HepG2 (cell line): ENCODE data around the gene ALDH3B2. TPM values are rescaled to one million over a fixed set of nuclear protein-coding genes. Genes with fewer than 3 reads are reported as not detected.

ENCODE experiments used
- BCL3 ChIP-seq: sonication (generic); formaldehyde crosslinking; IDR thresholded peaks from 2 replicates; pipeline ENCODE4 v1.5.1; 2020; ENCODE audit warnings: mild to moderate bottlenecking, missing genetic modification reagents, moderate library complexity
- CBX1 ChIP-seq: IDR thresholded peaks from one replicate; pipeline ENCODE4 v1.6.1; 2016; ENCODE audit warnings: antibody characterized with exemption, low read depth
- CERS6 ChIP-seq: sonication (generic); formaldehyde crosslinking; IDR thresholded peaks from 2 replicates; pipeline ENCODE4 v1.5.0; 2020; ENCODE audit warnings: missing genetic modification reagents
- REPIN1 ChIP-seq: sonication (generic); formaldehyde crosslinking; IDR thresholded peaks from 2 replicates; pipeline ENCODE4 v1.8.0; 2022; ENCODE audit warnings: missing genetic modification reagents, low read depth, mild to moderate bottlenecking, borderline replicate concordance
- SALL1 ChIP-seq: sonication (generic); formaldehyde crosslinking; IDR thresholded peaks from 2 replicates; pipeline ENCODE4 v1.8.0; 2022; ENCODE audit warnings: mild to moderate bottlenecking, missing genetic modification reagents
- THAP7 ChIP-seq: sonication (generic); formaldehyde crosslinking; IDR thresholded peaks from 2 replicates; pipeline ENCODE4 v1.8.1; 2023; ENCODE audit warnings: mild to moderate bottlenecking, missing genetic modification reagents
- ZBTB7A ChIP-seq: sonication (generic); formaldehyde crosslinking; IDR thresholded peaks from 2 replicates; pipeline ENCODE4 v1.8.0; 2022; ENCODE audit warnings: mild to moderate bottlenecking, missing genetic modification reagents
- ZMYM4 ChIP-seq: sonication (generic); formaldehyde crosslinking; IDR thresholded peaks from 2 replicates; pipeline ENCODE4 v1.8.1; 2023; ENCODE audit warnings: mild to moderate bottlenecking, missing genetic modification reagents
- ZNF142 ChIP-seq: sonication (generic); formaldehyde crosslinking; IDR thresholded peaks from 2 replicates; pipeline ENCODE4 v1.4.0; 2020; ENCODE audit warnings: missing genetic modification reagents
- ZNF281 ChIP-seq: sonication (generic); formaldehyde crosslinking; IDR thresholded peaks from 2 replicates; pipeline ENCODE4 v1.4.0; 2020; ENCODE audit warnings: missing genetic modification reagents, borderline replicate concordance
- ZNF672 ChIP-seq: sonication (generic); formaldehyde crosslinking; IDR thresholded peaks from 2 replicates; pipeline ENCODE4 v1.8.1; 2022; ENCODE audit warnings: missing genetic modification reagents
- ZNF788 ChIP-seq: sonication (generic); formaldehyde crosslinking; IDR thresholded peaks from 2 replicates; pipeline ENCODE4 v1.5.0; 2020; ENCODE audit warnings: mild to moderate bottlenecking, missing genetic modification reagents, borderline replicate concordance
- ZNF790 ChIP-seq: sonication (generic); formaldehyde crosslinking; IDR thresholded peaks from 2 replicates; pipeline ENCODE4 v1.8.0; 2022; ENCODE audit warnings: missing genetic modification reagents, mild to moderate bottlenecking, borderline replicate concordance
- ZUFSP ChIP-seq: sonication (generic); formaldehyde crosslinking; IDR thresholded peaks from 2 replicates; pipeline ENCODE4 v1.9.0; 2021; ENCODE audit warnings: missing genetic modification reagents, mild to moderate bottlenecking, borderline replicate concordance
- polyA plus RNA-seq, 8 experiments: library from polyadenylated mRNA; depleted of rRNA in 3 of 8; stranded (reverse) in 7 of 8; unstranded in 1 of 8; fragments of >200 nt; fragmentation: Illumina TruSeq in 4 of 8; extraction: Trizol in 4 of 8; gene quantifications; 2 replicates each; pipeline versions ENCODE4 v1.2.1 to v1.2.3, GENCODE V29; 2011 to 2016; ENCODE audit warnings: low read depth in 4 of 8, missing spikeins in 1 of 8, mixed read lengths in 1 of 8; ENCODE audit not compliant: insufficient read depth in 1 of 8
- total RNA-seq, 5 experiments: library from RNA; depleted of rRNA; stranded (reverse); fragments of >200 nt; fragmentation: Illumina TruSeq; extraction: Trizol; gene quantifications; 2 replicates each; pipeline ENCODE4 v1.2.3, GENCODE V29; 2016; ENCODE audit warnings: low read depth in 1 of 5

ALDH3B2 gene
- total and polyA plus RNA-seq, 2 of the 13 experiments (the other 11 are each of a cell fraction or from before 2014, with no cell fraction given), result not detected

GRCh38 chr11:67632175-67632981 is 42.0 kb downstream of the ALDH3B2 start (continued):
- TF ChIP-seq ZNF281 (CRISPR knock-in tag) (peak; percentile 95), CERS6 (CRISPR knock-in tag) (no peak), ZUFSP (CRISPR knock-in tag) (no peak), ZNF790 (CRISPR knock-in tag) (no peak), BCL3 (CRISPR knock-in tag) (no peak; the same call in none of the 2 replicates), ZNF788 (CRISPR knock-in tag) (peak; percentile 72; the same call in 1 of the 2 replicates), ZNF672 (no peak), THAP7 (CRISPR knock-in tag) (peak; percentile 68), ZMYM4 (no peak; the same call in 1 of the 2 replicates), REPIN1 (CRISPR knock-in tag) (peak; percentile 81; the same call in 1 of the 2 replicates), CBX1 (peak; percentile 25), ZBTB7A (peak; percentile 91; the same call in 1 of the 2 replicates), ZNF142 (no peak), SALL1 (CRISPR knock-in tag) (peak; percentile 71)
